ENCODE measurements around the gene UAP1L1. TPM values are rescaled to one million over a fixed set of nuclear protein-coding genes. Genes with fewer than 3 reads are reported as not detected.
A peak's percentile ranks its signal among the peaks of the same experiment; 100 is the strongest.

The UAP1L1 gene
- total and polyA plus RNA-seq, 3 donors from 2014 or later = 6.9 to 10.1 (median 7.2) TPM

- Histone ChIP-seq H3K4me3 (no peak overlapping the region), H3K36me3 (ENCODE audit: low read depth, missing control alignments) (no peaks in the 10 kb centered on the region), H3K27me3 (no peaks in the 10 kb centered on the region), H3K27ac (no peak overlapping the region), H3K4me1 (peaks cover 10% of the 10 kb centered on the region), H3K9me3 (no peaks in the 10 kb centered on the region)
- intact Hi-C loops (cut with DNase I; ENCODE audit: low total_unique reads) = no loop called here
- WGBS, 2 donors = 87 to 93% methylated on average over 10 to 26 of the region's 26 CpGs
- DNase-seq = no peak
- TF ChIP-seq POLR2A (IDR thresholded peaks at IDR 0.05) (no peak), CTCF (IDR thresholded peaks at IDR 0.05) (no peak)
Observed at GRCh38 chr9:137066096-137066861, 11.0 kb upstream of the UAP1L1 start.

DNA sequence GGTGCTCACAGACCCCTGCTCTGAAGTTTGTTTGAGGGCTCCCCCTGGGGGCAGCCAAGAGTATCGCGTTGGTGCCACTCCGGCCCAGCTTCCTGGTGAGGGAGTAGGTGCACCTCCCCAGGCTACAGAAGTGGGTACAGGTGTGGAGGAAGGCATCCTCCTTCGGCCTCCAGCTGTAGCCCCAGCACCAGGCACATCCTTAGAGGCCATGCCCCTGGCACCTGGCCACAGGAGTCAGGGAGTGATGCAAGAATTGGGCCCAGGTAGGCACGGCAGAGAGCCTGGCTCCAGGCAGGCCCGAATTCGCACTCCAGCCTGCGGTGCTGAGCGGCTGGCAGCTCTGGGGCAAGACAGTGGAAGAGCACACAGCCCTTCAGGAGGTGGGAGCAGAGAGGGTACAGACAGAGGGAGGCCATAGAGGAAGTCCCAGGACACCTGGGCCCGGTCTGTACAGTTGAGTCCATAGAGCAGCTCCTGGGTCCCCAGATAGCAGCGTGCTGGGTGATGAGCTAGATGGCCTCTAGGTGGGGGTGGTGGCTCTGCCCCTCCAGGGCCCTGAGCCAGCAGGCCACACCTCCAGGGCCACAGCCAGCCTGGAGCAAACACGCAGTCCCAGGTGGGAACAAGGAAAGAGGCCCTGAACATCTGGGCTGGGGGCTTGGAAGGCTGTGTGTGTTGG is 9.3 kb upstream of the UAP1L1 start:
- no peak overlapping the region for H3K4me3 ChIP-seq
- no peaks in the 10 kb centered on the region for H3K9me3 ChIP-seq
- 63 to 76% methylated on average over 9 to 12 of the region's 12 CpGs for WGBS, 2 donors
- no peak overlapping the region for H3K27ac ChIP-seq
- no peak for TF ChIP-seq POLR2A (IDR thresholded peaks at IDR 0.05)
- peak; percentile 69 to 80 (median 72) for TF ChIP-seq CTCF (IDR thresholded peaks at IDR 0.05)
- intact Hi-C loops (cut with DNase I; ENCODE audit: low total_unique reads) = no loop called here
- H3K4me1 ChIP-seq = peaks cover 12% of the 10 kb centered on the region
- peak; percentile 82 for DNase-seq
- H3K27me3 ChIP-seq = no peaks in the 10 kb centered on the region
- H3K36me3 ChIP-seq (ENCODE audit: low read depth, missing control alignments) = no peaks in the 10 kb centered on the region

DNA sequence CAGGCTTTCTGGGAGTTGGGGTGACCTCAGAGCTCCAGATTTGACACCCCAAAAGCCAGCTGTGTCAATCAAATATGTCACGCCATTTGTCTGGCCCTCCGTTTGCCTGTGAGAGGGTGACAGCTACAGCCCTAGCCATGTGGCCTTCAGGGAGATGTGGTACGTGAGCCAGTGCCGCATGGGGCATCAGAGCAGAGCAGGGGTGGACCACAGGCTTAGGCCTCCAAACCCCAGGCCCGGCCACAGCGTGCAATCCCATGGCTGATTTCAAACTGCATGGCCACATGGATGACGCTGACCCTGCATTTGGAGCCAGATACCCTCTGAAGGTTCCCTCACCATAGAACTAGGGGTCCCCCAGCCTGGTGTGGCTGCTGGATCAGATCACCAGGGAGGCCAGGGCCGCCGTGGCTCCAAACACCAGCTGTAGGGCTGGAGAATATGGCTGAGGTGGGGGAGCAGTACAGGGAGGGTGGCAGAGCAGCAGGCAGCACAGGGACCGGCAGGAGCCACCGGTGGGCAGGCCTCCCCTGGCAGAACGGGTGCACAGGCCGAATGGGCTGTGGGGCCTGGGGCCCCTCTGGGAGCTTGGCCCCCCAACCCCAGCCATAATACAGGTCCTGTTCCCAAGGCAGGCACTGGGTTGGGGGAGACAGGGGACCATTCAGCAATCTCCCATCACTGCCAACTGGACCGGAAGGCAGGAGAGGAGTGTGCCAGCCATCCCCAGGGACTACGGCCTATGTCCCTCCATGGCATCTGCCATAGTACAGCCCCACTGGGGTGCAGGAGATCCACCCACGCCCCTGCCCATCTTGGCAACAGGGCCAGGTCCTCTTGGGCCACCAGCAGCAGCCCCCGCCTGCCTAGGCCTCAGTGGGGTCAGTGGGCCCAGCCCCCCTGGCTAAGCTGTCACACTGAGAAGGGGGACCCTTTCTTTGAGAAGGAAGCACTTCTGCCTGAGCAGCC is 8.5 kb upstream of the UAP1L1 start:
- no peak for TF ChIP-seq POLR2A (IDR thresholded peaks at IDR 0.05)
- TF ChIP-seq CTCF (IDR thresholded peaks at IDR 0.05) = no peak
- 87 to 91% methylated on average over 3 to 17 of the region's 17 CpGs for WGBS, 2 donors
- Histone ChIP-seq H3K36me3 (ENCODE audit: low read depth, missing control alignments) (no peaks in the 10 kb centered on the region), H3K27me3 (no peaks in the 10 kb centered on the region), H3K27ac (no peak overlapping the region), H3K4me3 (no peak overlapping the region), H3K9me3 (no peaks in the 10 kb centered on the region), H3K4me1 (peaks cover 10% of the 10 kb centered on the region)
- intact Hi-C loops (cut with DNase I; ENCODE audit: low total_unique reads) = no loop called here
- DNase-seq = no peak

- TF ChIP-seq POLR2A (IDR thresholded peaks at IDR 0.05) (no peak), CTCF (IDR thresholded peaks at IDR 0.05) (no peak)
- H3K4me3 ChIP-seq = peak overlapping the region in 1 of 2 donors; percentile 32
- DNase-seq = no peak
- 7% methylated on average over 46 of the region's 52 CpGs; no CpG with 5 or more reads in 1 of the 2 donors for WGBS, 2 donors
- no peaks in the 10 kb centered on the region for H3K27me3 ChIP-seq
- H3K36me3 ChIP-seq (ENCODE audit: low read depth, missing control alignments) = no peaks in the 10 kb centered on the region
- intact Hi-C loops (cut with DNase I; ENCODE audit: low total_unique reads) = no loop called here
- H3K4me1 ChIP-seq = peaks cover 8% of the 10 kb centered on the region
- no peak overlapping the region for H3K27ac ChIP-seq
- no peaks in the 10 kb centered on the region for H3K9me3 ChIP-seq
Observed at GRCh38 chr9:137069508-137070091, 7.7 kb upstream of the UAP1L1 start.

Measured in testis (tissue), 3 donors.